GM19467 (cell line): Measurements from ENCODE around the gene CDK14.

Source experiments
- ATAC-seq: cut with Tn5 transposase; IDR thresholded peaks from one replicate; pipeline ENCODE4 v1.9.1; 2021; ENCODE audit warnings: mild to moderate bottlenecking, moderate library complexity; ENCODE audit not compliant: unreplicated experiment

The CDK14 gene

GRCh38 chr7:91041141-91041540 lies 445.0 kb downstream of the CDK14 start:
- ATAC-seq, result no peak

GRCh38 chr7:91041901-91042484 lies 445.9 kb downstream of the CDK14 start:
- no peak for ATAC-seq

- ATAC-seq, result no peak
Observed at GRCh38 chr7:91043186-91043585, 447.1 kb downstream of the CDK14 start.

- no peak for ATAC-seq
Observed at GRCh38 chr7:91043924-91044645, 448.0 kb downstream of the CDK14 start.

- no peak for ATAC-seq
Observed at GRCh38 chr7:91045606-91046005, 449.5 kb downstream of the CDK14 start.

- ATAC-seq, result no peak
Observed at GRCh38 chr7:91046322-91047089, 450.4 kb downstream of the CDK14 start.

GRCh38 chr7:91047636-91048035 lies 451.5 kb downstream of the CDK14 start:
- ATAC-seq, result no peak

GRCh38 chr7:91050677-91051076 lies 454.6 kb downstream of the CDK14 start:
- peak; percentile 83 for ATAC-seq

GRCh38 chr7:91051966-91052365 lies 455.8 kb downstream of the CDK14 start:
- no peak for ATAC-seq

- no peak for ATAC-seq
Observed at GRCh38 chr7:91054374-91054773, 458.3 kb downstream of the CDK14 start.

GRCh38 chr7:91055219-91055618 lies 459.1 kb downstream of the CDK14 start:
- no peak for ATAC-seq

GRCh38 chr7:91062713-91063112 lies 466.6 kb downstream of the CDK14 start:
- ATAC-seq, result no peak

GRCh38 chr7:91064052-91064451 lies 467.9 kb downstream of the CDK14 start:
- no peak for ATAC-seq

GRCh38 chr7:91064938-91065337 lies 468.8 kb downstream of the CDK14 start:
- no peak for ATAC-seq

- no peak for ATAC-seq
Observed at GRCh38 chr7:91066627-91067026, 470.5 kb downstream of the CDK14 start.

GRCh38 chr7:91067242-91067641 lies 471.1 kb downstream of the CDK14 start:
- ATAC-seq, result no peak

GRCh38 chr7:91068136-91068795 lies 472.1 kb downstream of the CDK14 start:
- ATAC-seq, result no peak

GRCh38 chr7:91069146-91069545 lies 473.0 kb downstream of the CDK14 start:
- ATAC-seq, result no peak

GRCh38 chr7:91079487-91079886 lies 483.4 kb downstream of the CDK14 start:
- no peak for ATAC-seq

- no peak for ATAC-seq
Observed at GRCh38 chr7:91080351-91080750, 484.2 kb downstream of the CDK14 start.

GRCh38 chr7:91082038-91082437 lies 485.9 kb downstream of the CDK14 start:
- ATAC-seq, result no peak
